Lung (tissue), 16 donors: ENCODE results near the gene PDXK. TPM values are rescaled to one million over a fixed set of nuclear protein-coding genes. Genes with fewer than 3 reads are reported as not detected.

Experiments
- ATAC-seq: fragments of 200-7000 bp; cut with Tn5 transposase; one replicate; pipeline ENCODE4 v1.9.1; 2020; ENCODE audit warnings: moderate number of reproducible peaks; ENCODE audit not compliant: insufficient read depth, low FRiP score
- DNase-seq, 3 donors: peaks; one replicate each; pipeline ENCODE4 v3.0.0-alpha.2; 2013 to 2017
- H3K27ac ChIP-seq, 2 donors: one replicate each; pipeline ENCODE4 v1.5.1; 2013; ENCODE audit warnings: mild to moderate bottlenecking in 2 of 2, moderate library complexity in 2 of 2, control low read depth in 1 of 2, inconsistent platforms in 1 of 2, low read depth in 1 of 2, low read length in 1 of 2
- H3K27me3 ChIP-seq, 3 donors: one replicate each; pipeline ENCODE4 v1.5.1; 2013; ENCODE audit warnings: low read length in 2 of 3; ENCODE audit not compliant: control insufficient read depth in 3 of 3, insufficient read depth in 3 of 3
- H3K36me3 ChIP-seq, 4 donors: one replicate each; pipeline ENCODE4 v1.5.1; 2013; ENCODE audit warnings: low read length in 4 of 4, mild to moderate bottlenecking in 1 of 4, moderate library complexity in 1 of 4; ENCODE audit not compliant: control insufficient read depth in 4 of 4, insufficient read depth in 4 of 4
- H3K4me1 ChIP-seq, 5 donors: one replicate each; pipeline ENCODE4 v1.5.1; 2013; ENCODE audit warnings: low read length in 5 of 5, mild to moderate bottlenecking in 2 of 5, moderate library complexity in 1 of 5; ENCODE audit not compliant: control insufficient read depth in 5 of 5, insufficient read depth in 5 of 5
- H3K4me3 ChIP-seq: one replicate; pipeline ENCODE4 v1.5.1; 2013; ENCODE audit warnings: mild to moderate bottlenecking, control low read depth, moderate library complexity
- H3K9ac ChIP-seq, 2 donors: one replicate each; pipeline ENCODE4 v1.5.1; 2013; ENCODE audit warnings: low read length in 2 of 2, control low read depth in 1 of 2; ENCODE audit not compliant: insufficient read depth in 1 of 2
- H3K9me3 ChIP-seq, 4 donors: one replicate each; pipeline ENCODE4 v1.5.1; 2013; ENCODE audit warnings: low read length in 3 of 4, mild to moderate bottlenecking in 1 of 4, moderate library complexity in 1 of 4; ENCODE audit not compliant: control insufficient read depth in 4 of 4, insufficient read depth in 3 of 4
- WGBS, 2 donors: extraction: QIAGEN DNeasy Blood & Tissue Kit; methylation state at CpG; one replicate each; pipeline ENCODE4 v1.1.7; 2013; 5-methylcytosine and 5-hydroxymethylcytosine counted together
- long read RNA-seq, 5 donors: transcript quantifications; one replicate each; lab custom pipeline, GENCODE V29; 2026
- polyA plus RNA-seq, 2 donors: library from polyadenylated mRNA; stranded (reverse); fragments of 200-250 nt; gene quantifications; one replicate each; pipeline ENCODE4 v1.2.1, GENCODE V29; 2013
- total RNA-seq, 2 donors: library from RNA; depleted of rRNA in 1 of 2; stranded (reverse); fragments of >200 nt in 1 of 2; gene quantifications; one replicate each; pipeline ENCODE4 v1.2.1, GENCODE V29; 2014 to 2021
- TF ChIP-seq, protein P1 (sequence below): IDR thresholded peaks from 2 replicates; pipeline ENCODE4 v1.5.1; 2012; ENCODE audit warnings: mild to moderate bottlenecking; ENCODE audit errors: control extremely low read depth, extremely low read depth
- donor health status: control.
- donor health status: control.
- donor health status: Bipolar disorder and iron deficiency.
- donor health status: healthy.
- donor health status: DM: yes; HTN: yes; CAD: no.

The PDXK gene
- total RNA-seq, result 100 to 1,000 TPM in 1 of 2 donors, 10 to 100 TPM in 1; 62.7 to 276 TPM
- 100 to 1,000 TPM; 134 to 181 TPM for polyA plus RNA-seq
- long read RNA-seq, donor 1, full-length matches to known transcripts, result 13 of 22 reads
- long read RNA-seq, donor 1, partial matches to known transcripts, result 9 of 22 reads
- long read RNA-seq, donor 1, other reads (novel, unspliced or antisense), result 0 of 22 reads
- long read RNA-seq, donor 2, full-length matches to known transcripts, result 4 of 12 reads
- long read RNA-seq, donor 2, partial matches to known transcripts, result 8 of 12 reads
- long read RNA-seq, donor 2, other reads (novel, unspliced or antisense), result 0 of 12 reads
- long read RNA-seq, donor 3, full-length matches to known transcripts, result 4 of 9 reads
- long read RNA-seq, donor 3, partial matches to known transcripts, result 5 of 9 reads
- long read RNA-seq, donor 3, other reads (novel, unspliced or antisense), result 0 of 9 reads
- long read RNA-seq, donor 4, full-length matches to known transcripts, result 3 of 12 reads
- long read RNA-seq, donor 4, partial matches to known transcripts, result 9 of 12 reads
- long read RNA-seq, donor 4, other reads (novel, unspliced or antisense), result 0 of 12 reads
- long read RNA-seq, donor 5, full-length matches to known transcripts, result 12 of 35 reads
- long read RNA-seq, donor 5, partial matches to known transcripts, result 23 of 35 reads
- long read RNA-seq, donor 5, other reads (novel, unspliced or antisense), result 0 of 35 reads

DNA sequence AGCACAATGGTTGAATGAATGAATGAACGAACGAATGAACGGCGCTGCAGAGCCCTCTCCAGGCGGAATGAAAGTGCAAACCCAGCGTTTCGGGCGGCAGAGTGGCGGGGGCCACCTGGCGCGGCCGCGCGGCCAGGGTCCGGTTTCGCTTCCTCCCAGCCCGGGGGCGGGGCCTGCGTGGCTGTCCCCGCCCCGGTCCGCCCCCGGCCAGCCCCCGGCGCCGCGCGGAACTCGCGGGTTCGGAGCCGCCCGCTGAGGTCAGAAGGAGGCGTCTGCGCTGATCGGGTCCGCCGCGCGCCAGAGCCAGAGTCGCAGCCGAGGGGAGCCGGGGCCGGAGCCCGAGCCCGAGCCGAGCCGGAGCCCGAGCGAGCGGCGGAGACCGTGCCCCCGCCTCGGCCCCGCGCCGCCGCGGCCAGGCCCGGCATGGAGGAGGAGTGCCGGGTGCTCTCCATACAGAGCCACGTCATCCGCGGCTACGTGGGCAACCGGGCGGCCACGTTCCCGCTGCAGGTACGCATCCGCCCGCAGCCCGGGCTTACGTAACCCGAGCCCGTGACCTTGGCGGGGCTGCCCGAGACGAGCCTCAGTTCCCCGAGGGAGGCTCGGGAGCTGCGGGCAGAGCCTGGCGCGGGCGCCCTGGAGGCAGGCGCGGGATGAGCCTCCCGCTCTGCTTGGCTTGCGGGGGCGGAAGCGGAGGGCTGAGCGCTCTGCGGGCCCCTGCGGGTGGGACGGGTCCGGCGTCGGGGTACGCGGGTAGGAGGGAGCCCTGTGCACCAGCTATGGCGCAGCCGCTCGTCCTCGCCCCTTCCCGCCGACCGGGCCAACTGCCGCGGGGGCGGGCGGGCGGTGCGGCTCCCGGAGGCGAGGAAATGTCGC lies at the start of gene PDXK:
PDXK (plus strand) TSS at position 258 of the 876 bp plus-strand sequence; CDS start at position 424, 166 bp downstream.
- Histone ChIP-seq H3K27me3 (peaks cover 0 to 3% (median 0%) of the 10 kb centered on the region in 3 donors), H3K4me3 (peak within 1 kb of the TSS; percentile 59), H3K27ac (peak within 1 kb of the TSS; percentile 94 to 95), H3K4me1 (peaks cover 4 to 25% (median 10%) of the 10 kb centered on the region in 5 donors), H3K36me3 (peaks cover 0 to 11% (median 0%) of the 10 kb centered on the region in 4 donors), H3K9ac (peak within 1 kb of the TSS; percentile 42 to 84), H3K9me3 (no peaks in the 10 kb centered on the region)
- ATAC-seq (peak; percentile 87), DNase-seq (peak; percentile 84 to 91 (median 88))
- WGBS, 2 donors, result 0 to 1% methylated on average over 75 to 117 of the region's 117 CpGs
- TF ChIP-seq, protein P1, sequence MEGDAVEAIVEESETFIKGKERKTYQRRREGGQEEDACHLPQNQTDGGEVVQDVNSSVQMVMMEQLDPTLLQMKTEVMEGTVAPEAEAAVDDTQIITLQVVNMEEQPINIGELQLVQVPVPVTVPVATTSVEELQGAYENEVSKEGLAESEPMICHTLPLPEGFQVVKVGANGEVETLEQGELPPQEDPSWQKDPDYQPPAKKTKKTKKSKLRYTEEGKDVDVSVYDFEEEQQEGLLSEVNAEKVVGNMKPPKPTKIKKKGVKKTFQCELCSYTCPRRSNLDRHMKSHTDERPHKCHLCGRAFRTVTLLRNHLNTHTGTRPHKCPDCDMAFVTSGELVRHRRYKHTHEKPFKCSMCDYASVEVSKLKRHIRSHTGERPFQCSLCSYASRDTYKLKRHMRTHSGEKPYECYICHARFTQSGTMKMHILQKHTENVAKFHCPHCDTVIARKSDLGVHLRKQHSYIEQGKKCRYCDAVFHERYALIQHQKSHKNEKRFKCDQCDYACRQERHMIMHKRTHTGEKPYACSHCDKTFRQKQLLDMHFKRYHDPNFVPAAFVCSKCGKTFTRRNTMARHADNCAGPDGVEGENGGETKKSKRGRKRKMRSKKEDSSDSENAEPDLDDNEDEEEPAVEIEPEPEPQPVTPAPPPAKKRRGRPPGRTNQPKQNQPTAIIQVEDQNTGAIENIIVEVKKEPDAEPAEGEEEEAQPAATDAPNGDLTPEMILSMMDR, result no peak

DNA sequence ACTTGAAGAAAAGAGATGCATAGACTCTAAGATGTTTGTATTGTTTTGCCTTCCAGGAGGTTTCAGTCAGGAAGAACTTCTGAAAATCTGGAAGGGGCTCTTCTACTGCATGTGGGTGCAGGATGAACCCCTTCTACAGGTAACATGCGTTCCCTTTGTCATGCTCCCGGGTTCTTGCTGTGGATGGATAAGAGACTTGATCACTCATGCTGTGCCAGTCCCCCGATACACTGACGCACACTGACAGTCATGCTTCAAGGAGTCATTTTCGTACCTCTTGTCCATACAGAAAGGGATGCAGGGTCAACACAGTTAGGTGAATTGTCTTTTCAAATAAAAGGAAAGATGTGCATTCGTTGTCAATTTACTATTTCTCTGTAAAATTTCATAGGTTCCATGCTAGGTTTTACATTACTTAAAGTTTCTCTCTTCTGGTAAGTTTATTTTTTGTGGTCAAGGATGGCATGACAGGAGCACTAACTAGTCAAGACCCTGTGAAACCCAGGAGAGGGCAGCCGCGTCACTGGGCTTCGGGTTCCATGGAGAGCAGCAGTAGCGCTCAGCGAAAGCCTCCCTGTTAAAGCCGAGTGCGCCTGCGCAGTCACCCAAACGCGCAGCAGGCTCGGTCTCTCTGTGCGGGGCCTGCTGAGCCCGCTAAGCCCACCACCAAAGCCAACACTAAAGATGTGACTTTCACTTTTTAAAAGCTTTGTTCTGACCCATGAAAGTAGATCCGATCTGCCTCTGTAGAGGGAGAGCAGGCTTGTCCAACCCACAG lies 48.9 kb upstream of the PDXK start:
- no peak overlapping the region for H3K4me3 ChIP-seq
- peaks cover 0 to 2% (median 0%) of the 10 kb centered on the region in 5 donors for H3K4me1 ChIP-seq
- peaks cover 9 to 32% (median 22%) of the 10 kb centered on the region in 4 donors for H3K36me3 ChIP-seq
- H3K27me3 ChIP-seq, result no peaks in the 10 kb centered on the region
- TF ChIP-seq, protein P1, result no peak
- ATAC-seq (no peak), DNase-seq (no peak)
- 91 to 94% methylated on average over 20 of the region's 20 CpGs for WGBS, 2 donors
- no peak overlapping the region for H3K27ac ChIP-seq
- H3K9ac ChIP-seq, result no peak overlapping the region
- peaks cover 0 to 3% (median 0%) of the 10 kb centered on the region in 4 donors for H3K9me3 ChIP-seq

DNA sequence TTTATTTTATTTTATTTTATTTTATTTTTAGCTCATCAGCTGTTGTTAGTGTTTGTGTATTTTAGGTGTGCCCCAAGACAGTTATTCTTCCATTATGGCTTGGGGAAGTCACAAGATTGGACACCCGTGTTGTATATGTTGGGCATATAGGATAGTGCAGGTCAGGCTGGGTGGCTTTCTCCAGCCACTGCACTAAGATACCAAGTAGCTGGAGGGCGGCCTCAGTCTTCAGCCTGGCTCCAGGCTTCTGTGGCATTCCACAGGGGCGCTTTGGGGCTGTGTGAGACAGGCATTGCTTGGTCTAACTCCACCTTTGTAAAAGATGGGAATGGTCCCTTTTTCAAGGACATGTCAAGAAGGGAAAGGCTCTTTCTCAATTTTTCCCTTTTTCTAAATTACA lies 43.1 kb upstream of the PDXK start:
- Histone ChIP-seq H3K27ac (no peak overlapping the region), H3K4me3 (no peak overlapping the region), H3K4me1 (no peaks in the 10 kb centered on the region), H3K27me3 (no peaks in the 10 kb centered on the region), H3K36me3 (peaks cover 15 to 46% (median 32%) of the 10 kb centered on the region in 4 donors), H3K9me3 (no peaks in the 10 kb centered on the region), H3K9ac (no peak overlapping the region)
- TF ChIP-seq, protein P1, result no peak
- WGBS, 2 donors, result 92 to 94% methylated on average over 3 of the region's 3 CpGs
- ATAC-seq, result no peak
- DNase-seq, result no peak
